Neuronal stem cell (in vitro differentiated cells): ENCODE data around the gene UGT2B7.

Source experiments
- DNase-seq: peaks from one replicate; pipeline ENCODE4 v3.0.0-alpha.2; 2013; ENCODE audit warnings: low spot score
- H2AFZ ChIP-seq: one replicate; pipeline ENCODE4 v1.6.1; 2013; ENCODE audit warnings: mild to moderate bottlenecking, low read length, inconsistent platforms
- H2AK5ac ChIP-seq: 2 replicates; pipeline ENCODE4 v1.6.1; 2013; ENCODE audit warnings: low read depth, mild to moderate bottlenecking, inconsistent platforms, low read length, moderate library complexity, mixed read lengths
- H2BK120ac ChIP-seq: 2 replicates; pipeline ENCODE4 v1.6.1; 2013; ENCODE audit warnings: low read depth, mild to moderate bottlenecking, inconsistent platforms, low read length, moderate library complexity, mixed read lengths
- H2BK12ac ChIP-seq: one replicate; pipeline ENCODE4 v1.6.1; 2013; ENCODE audit warnings: low read length, inconsistent platforms
- H2BK15ac ChIP-seq: 2 replicates; pipeline ENCODE4 v1.6.1; 2013; ENCODE audit warnings: mild to moderate bottlenecking, low read length, inconsistent platforms, mixed read lengths
- H2BK5ac ChIP-seq: one replicate; pipeline ENCODE4 v1.6.1; 2013; ENCODE audit warnings: inconsistent platforms, mild to moderate bottlenecking, low read length, moderate library complexity
- H3K14ac ChIP-seq: one replicate; pipeline ENCODE4 v1.6.1; 2013; ENCODE audit warnings: low read length, inconsistent platforms
- H3K18ac ChIP-seq: 2 replicates; pipeline ENCODE4 v1.6.1; 2013; ENCODE audit warnings: low read length, inconsistent platforms
- H3K23ac ChIP-seq: 2 replicates; pipeline ENCODE4 v1.6.1; 2013; ENCODE audit warnings: low read depth, mild to moderate bottlenecking, mixed read lengths, low read length, inconsistent platforms; ENCODE audit not compliant: poor library complexity
- H3K27ac ChIP-seq: replicated peaks from 3 replicates; pipeline ENCODE4 v1.5.1; 2013; ENCODE audit warnings: low read length, inconsistent platforms
- H3K27me3 ChIP-seq, 3 experiments: 2 replicates each; pipeline ENCODE4 v1.6.1; 2013; ENCODE audit warnings: low read length in 3 of 3, mild to moderate bottlenecking in 2 of 3, inconsistent platforms in 1 of 3, low read depth in 1 of 3, mixed read lengths in 1 of 3, moderate library complexity in 1 of 3; ENCODE audit not compliant: control insufficient read depth in 3 of 3, insufficient read depth in 3 of 3
- H3K36me3 ChIP-seq, 2 donors: replicated peaks in 1 of 2; 2 replicates each; pipeline ENCODE4 v1.6.1; 2013; ENCODE audit warnings: low read length in 2 of 2; ENCODE audit not compliant: control insufficient read depth in 2 of 2, insufficient read depth in 2 of 2
- H3K4ac ChIP-seq: 2 replicates; pipeline ENCODE4 v1.6.1; 2013; ENCODE audit warnings: inconsistent platforms, mild to moderate bottlenecking, low read length, moderate library complexity
- H3K4me1 ChIP-seq, 2 donors: 1 replicate in 1 of 2; 2 replicates in 1 of 2; pipeline ENCODE4 v1.6.1; 2013; ENCODE audit warnings: low read length in 2 of 2, low read depth in 1 of 2; ENCODE audit not compliant: control insufficient read depth in 2 of 2, insufficient read depth in 1 of 2
- H3K4me2 ChIP-seq: one replicate; pipeline ENCODE4 v1.6.1; 2013; ENCODE audit warnings: mild to moderate bottlenecking, low read length, inconsistent platforms; ENCODE audit not compliant: insufficient read depth, poor library complexity, severe bottlenecking
- H3K4me3 ChIP-seq, 2 donors: 2 replicates each; pipeline ENCODE4 v1.5.1; 2013; ENCODE audit warnings: low read length in 2 of 2, mild to moderate bottlenecking in 2 of 2, inconsistent platforms in 1 of 2, moderate library complexity in 1 of 2
- H3K79me1 ChIP-seq: one replicate; pipeline ENCODE4 v1.6.1; 2013; ENCODE audit warnings: low read depth, mild to moderate bottlenecking, inconsistent platforms, low read length, moderate library complexity
- H3K9ac ChIP-seq: one replicate; pipeline ENCODE4 v1.6.1; 2013; ENCODE audit warnings: mild to moderate bottlenecking, low read depth, low read length, inconsistent platforms; ENCODE audit not compliant: poor library complexity
- H3K9me3 ChIP-seq, 2 donors: replicated peaks in 1 of 2; 2 replicates each; pipeline versions ENCODE3 to v1.6.1; 2013; ENCODE audit warnings: low read length in 2 of 2, mild to moderate bottlenecking in 2 of 2, inconsistent platforms in 1 of 2, low read depth in 1 of 2, mixed read lengths in 1 of 2, moderate library complexity in 1 of 2; ENCODE audit not compliant: control insufficient read depth in 2 of 2, insufficient read depth in 1 of 2
- H4K8ac ChIP-seq: one replicate; pipeline ENCODE4 v1.6.1; 2013; ENCODE audit warnings: low read depth, mild to moderate bottlenecking, inconsistent platforms, low read length, moderate library complexity
- H4K91ac ChIP-seq: one replicate; pipeline ENCODE4 v1.6.1; 2013; ENCODE audit warnings: low read length, low read depth, mild to moderate bottlenecking, inconsistent platforms; ENCODE audit not compliant: poor library complexity
- WGBS, 2 donors: extraction: QIAGEN DNeasy Blood & Tissue Kit; methylation state at CpG; one replicate each; pipeline ENCODE4 v1.1.7; 2013; ENCODE audit warnings: missing lambda C conversion rate in 2 of 2, mixed read lengths in 1 of 2; ENCODE audit not compliant: insufficient read length in 2 of 2, insufficient replicate concordance in 1 of 2; ENCODE audit errors: extremely low coverage in 2 of 2; 5-methylcytosine and 5-hydroxymethylcytosine counted together

The UGT2B7 gene

DNA sequence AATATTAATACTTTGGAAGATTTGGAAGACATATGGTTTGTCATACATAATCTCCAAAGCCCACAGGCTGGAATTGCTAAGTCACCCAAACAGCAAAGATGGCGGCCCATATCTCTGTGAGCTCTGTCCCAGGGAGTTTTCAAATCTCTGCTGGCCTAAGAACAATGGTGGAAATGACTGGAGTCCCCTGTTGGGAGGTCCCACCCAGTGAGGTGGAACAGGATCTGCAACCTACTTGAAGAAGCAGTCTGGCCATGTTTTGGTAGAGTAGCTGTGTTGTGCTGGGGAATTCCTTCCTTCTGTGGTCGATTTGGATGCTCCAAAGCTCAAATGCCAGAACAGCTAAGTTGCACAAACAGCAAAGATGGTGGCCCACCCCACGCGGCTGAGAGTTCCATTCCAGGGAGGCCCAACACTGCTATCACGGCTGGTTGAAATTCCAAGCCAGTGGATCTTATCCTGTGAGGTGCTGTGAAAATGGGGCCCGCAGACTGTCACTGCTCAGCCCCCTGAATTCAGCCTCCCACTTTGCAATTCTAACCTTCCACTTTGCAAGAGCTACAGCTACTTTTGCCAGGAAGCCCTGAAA lies 3.2 kb upstream of the UGT2B7 start:
- DNase-seq = no peak
- Histone ChIP-seq H3K27me3 (no peaks in the 10 kb centered on the region), H3K9me3 (peaks cover 0 to 2% of the 10 kb centered on the region in 2 donors), H3K4ac (no peak overlapping the region), H3K4me3 (no peak overlapping the region), H2AK5ac (no peak overlapping the region), H3K4me2 (no peak overlapping the region), H3K14ac (no peak overlapping the region), H3K79me1 (no peaks in the 10 kb centered on the region), H3K18ac (no peak overlapping the region), H4K8ac (no peak overlapping the region), H3K4me1 (peaks cover 0 to 2% of the 10 kb centered on the region in 2 donors), H2AFZ (peak overlapping the region; percentile 69), H3K27ac (no peak overlapping the region), H3K9ac (no peak overlapping the region), H2BK5ac (no peak overlapping the region), H3K23ac (no peak overlapping the region), H2BK15ac (no peak overlapping the region), H2BK120ac (no peak overlapping the region), H2BK12ac (no peak overlapping the region), H3K36me3 (no peaks in the 10 kb centered on the region), H4K91ac (no peak overlapping the region)
- no CpG with 5 or more reads among the region's 6 CpGs for WGBS, 2 donors

DNA sequence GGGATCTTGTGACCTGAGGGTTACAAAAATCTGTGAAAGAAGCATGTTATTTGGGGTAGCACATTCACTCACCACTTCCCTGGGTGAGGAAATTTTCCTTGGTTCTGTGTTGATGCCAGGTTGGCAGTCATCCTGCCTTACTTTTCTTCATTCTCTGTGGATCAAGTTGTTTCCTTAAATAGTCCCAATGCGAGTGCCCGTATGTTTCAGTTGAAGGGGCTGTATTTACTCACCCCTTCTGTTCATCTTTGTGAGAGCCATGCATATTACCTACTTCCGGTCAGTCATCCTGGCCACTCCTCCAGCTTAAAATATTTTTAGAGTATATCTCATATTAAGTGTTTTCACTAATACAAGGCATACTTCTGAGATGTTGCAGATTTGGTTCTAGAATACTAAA lies 2.6 kb upstream of the UGT2B7 start:
- Histone ChIP-seq H4K8ac (no peak overlapping the region), H3K36me3 (no peaks in the 10 kb centered on the region), H3K14ac (no peak overlapping the region), H3K18ac (no peak overlapping the region), H3K23ac (no peak overlapping the region), H3K9ac (no peak overlapping the region), H2AFZ (peak overlapping the region; percentile 69), H2BK120ac (no peak overlapping the region), H3K79me1 (no peaks in the 10 kb centered on the region), H3K4me1 (peaks cover 0 to 2% of the 10 kb centered on the region in 2 donors), H2BK12ac (no peak overlapping the region), H3K27ac (no peak overlapping the region), H2BK15ac (no peak overlapping the region), H4K91ac (no peak overlapping the region), H3K4me2 (no peak overlapping the region), H3K4ac (no peak overlapping the region), H3K4me3 (no peak overlapping the region), H2BK5ac (no peak overlapping the region), H3K9me3 (no peaks in the 10 kb centered on the region), H2AK5ac (no peak overlapping the region), H3K27me3 (no peaks in the 10 kb centered on the region)
- no peak for DNase-seq
- WGBS, 2 donors = no CpG with 5 or more reads among the region's 3 CpGs

DNA sequence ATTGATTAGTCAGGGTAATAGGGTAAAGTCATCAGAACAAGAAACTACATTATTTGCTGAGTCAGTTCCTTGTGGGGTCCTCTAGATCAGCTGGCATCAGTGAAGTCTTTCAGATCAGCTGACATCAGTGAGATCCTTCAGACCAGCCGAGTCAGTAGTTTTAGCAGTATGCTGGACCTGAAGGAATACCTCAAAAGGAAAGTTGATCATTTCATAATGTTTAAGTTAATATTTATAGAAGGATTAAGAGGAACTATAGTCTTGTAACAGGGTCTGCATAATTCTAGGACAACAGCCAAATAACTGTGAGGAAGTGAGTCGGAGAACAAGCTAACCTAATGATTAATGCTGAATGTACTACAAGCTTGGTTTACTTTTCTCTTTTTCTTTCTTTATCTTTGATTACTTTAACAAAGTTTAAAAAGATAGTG lies 958 bp upstream of the UGT2B7 start:
- Histone ChIP-seq H3K9ac (no peak overlapping the region), H3K14ac (no peak overlapping the region), H3K9me3 (no peaks in the 10 kb centered on the region), H3K18ac (no peak overlapping the region), H4K8ac (no peak overlapping the region), H2AFZ (no peak overlapping the region), H3K27me3 (no peaks in the 10 kb centered on the region), H3K23ac (no peak overlapping the region), H3K36me3 (no peaks in the 10 kb centered on the region), H3K4me2 (no peak overlapping the region), H3K4me1 (peaks cover 0 to 2% of the 10 kb centered on the region in 2 donors), H2BK120ac (no peak overlapping the region), H3K4me3 (no peak overlapping the region), H2BK5ac (no peak overlapping the region), H3K4ac (no peak overlapping the region), H4K91ac (no peak overlapping the region), H2BK12ac (no peak overlapping the region), H2BK15ac (no peak overlapping the region), H3K27ac (no peak overlapping the region), H2AK5ac (no peak overlapping the region), H3K79me1 (no peaks in the 10 kb centered on the region)
- no CpG with 5 or more reads among the region's 2 CpGs for WGBS, 2 donors
- DNase-seq = no peak

DNA sequence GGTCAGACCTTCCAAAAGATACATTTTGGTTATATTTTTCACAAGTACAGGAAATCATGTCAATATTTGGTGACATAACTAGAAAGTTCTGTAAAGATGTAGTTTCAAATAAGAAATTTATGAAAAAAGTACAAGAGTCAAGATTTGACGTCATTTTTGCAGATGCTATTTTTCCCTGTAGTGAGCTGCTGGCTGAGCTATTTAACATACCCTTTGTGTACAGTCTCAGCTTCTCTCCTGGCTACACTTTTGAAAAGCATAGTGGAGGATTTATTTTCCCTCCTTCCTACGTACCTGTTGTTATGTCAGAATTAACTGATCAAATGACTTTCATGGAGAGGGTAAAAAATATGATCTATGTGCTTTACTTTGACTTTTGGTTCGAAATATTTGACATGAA lies 536 bp downstream of the UGT2B7 start:
- Histone ChIP-seq H3K9ac (no peak overlapping the region), H3K4me2 (no peak overlapping the region), H3K79me1 (no peaks in the 10 kb centered on the region), H3K4me1 (peaks cover 0 to 2% of the 10 kb centered on the region in 2 donors), H3K18ac (no peak overlapping the region), H3K14ac (no peak overlapping the region), H2AFZ (peak overlapping the region; percentile 25), H2BK15ac (no peak overlapping the region), H3K36me3 (no peaks in the 10 kb centered on the region), H4K91ac (no peak overlapping the region), H3K27me3 (no peaks in the 10 kb centered on the region), H3K4me3 (no peak overlapping the region), H3K9me3 (no peaks in the 10 kb centered on the region), H3K27ac (no peak overlapping the region), H2AK5ac (no peak overlapping the region), H2BK12ac (no peak overlapping the region), H2BK5ac (no peak overlapping the region), H2BK120ac (no peak overlapping the region), H3K23ac (no peak overlapping the region), H3K4ac (no peak overlapping the region), H4K8ac (no peak overlapping the region)
- DNase-seq = no peak
- WGBS, 2 donors = no CpG with 5 or more reads among the region's 3 CpGs
